PFSK-1 (cell line): ENCODE results near the gene CAMTA1.

Experiments
- FOXP2 ChIP-seq: optimal IDR thresholded peaks from 2 replicates; pipeline ENCODE3; 2011; ENCODE audit warnings: borderline replicate concordance, control low read depth, inconsistent platforms; ENCODE audit not compliant: insufficient read depth; ENCODE audit errors: extremely low read length, extremely low read depth
- POLR2AphosphoS5 ChIP-seq: IDR thresholded peaks from 2 replicates; pipeline ENCODE4 v1.6.1; 2012; ENCODE audit warnings: low read depth, mild to moderate bottlenecking, control low read depth, low read length, moderate library complexity
- SIN3A ChIP-seq: IDR thresholded peaks from 2 replicates; pipeline ENCODE4 v1.6.1; 2012; ENCODE audit warnings: mild to moderate bottlenecking, low read length, moderate library complexity, borderline replicate concordance; ENCODE audit not compliant: insufficient read depth
- TAF1 ChIP-seq: IDR thresholded peaks from 2 replicates; pipeline ENCODE4 v1.6.1; 2012; ENCODE audit warnings: low read length, control low read depth, borderline replicate concordance; ENCODE audit not compliant: insufficient read depth
- TF ChIP-seq, protein P1 (sequence below), 2 experiments: IDR thresholded peaks; 2 replicates each; pipeline versions ENCODE4 v1.6.1 to v1.8.0; 2011 to 2012; ENCODE audit warnings: low read depth in 2 of 2, low read length in 2 of 2, control low read depth in 1 of 2, inconsistent platforms in 1 of 2, mild to moderate bottlenecking in 1 of 2, moderate library complexity in 1 of 2; ENCODE audit not compliant: insufficient read depth in 1 of 2

Gene CAMTA1

DNA sequence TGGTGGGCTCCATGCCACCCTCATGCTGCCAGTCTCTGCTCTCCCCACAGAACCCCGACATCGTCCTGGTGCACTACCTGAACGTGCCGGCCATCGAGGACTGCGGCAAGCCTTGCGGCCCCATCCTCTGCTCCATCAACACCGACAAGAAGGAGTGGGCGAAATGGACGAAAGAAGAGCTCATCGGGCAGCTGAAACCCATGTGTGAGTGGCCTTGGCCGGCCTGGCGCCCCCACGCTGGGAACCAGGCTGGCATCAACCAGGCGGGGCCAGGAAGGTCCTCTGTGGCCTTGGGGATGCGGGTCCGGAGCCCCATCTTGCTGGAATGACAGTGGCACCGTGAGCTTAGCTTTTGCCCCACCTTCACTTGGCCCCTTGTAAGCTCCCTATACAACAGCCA lies 855.1 kb downstream of the CAMTA1 start:
- no peak for TF ChIP-seq TAF1
- no peak for TF ChIP-seq POLR2AphosphoS5
- no peak for TF ChIP-seq SIN3A
- no peak for TF ChIP-seq FOXP2
- TF ChIP-seq, protein P1, sequence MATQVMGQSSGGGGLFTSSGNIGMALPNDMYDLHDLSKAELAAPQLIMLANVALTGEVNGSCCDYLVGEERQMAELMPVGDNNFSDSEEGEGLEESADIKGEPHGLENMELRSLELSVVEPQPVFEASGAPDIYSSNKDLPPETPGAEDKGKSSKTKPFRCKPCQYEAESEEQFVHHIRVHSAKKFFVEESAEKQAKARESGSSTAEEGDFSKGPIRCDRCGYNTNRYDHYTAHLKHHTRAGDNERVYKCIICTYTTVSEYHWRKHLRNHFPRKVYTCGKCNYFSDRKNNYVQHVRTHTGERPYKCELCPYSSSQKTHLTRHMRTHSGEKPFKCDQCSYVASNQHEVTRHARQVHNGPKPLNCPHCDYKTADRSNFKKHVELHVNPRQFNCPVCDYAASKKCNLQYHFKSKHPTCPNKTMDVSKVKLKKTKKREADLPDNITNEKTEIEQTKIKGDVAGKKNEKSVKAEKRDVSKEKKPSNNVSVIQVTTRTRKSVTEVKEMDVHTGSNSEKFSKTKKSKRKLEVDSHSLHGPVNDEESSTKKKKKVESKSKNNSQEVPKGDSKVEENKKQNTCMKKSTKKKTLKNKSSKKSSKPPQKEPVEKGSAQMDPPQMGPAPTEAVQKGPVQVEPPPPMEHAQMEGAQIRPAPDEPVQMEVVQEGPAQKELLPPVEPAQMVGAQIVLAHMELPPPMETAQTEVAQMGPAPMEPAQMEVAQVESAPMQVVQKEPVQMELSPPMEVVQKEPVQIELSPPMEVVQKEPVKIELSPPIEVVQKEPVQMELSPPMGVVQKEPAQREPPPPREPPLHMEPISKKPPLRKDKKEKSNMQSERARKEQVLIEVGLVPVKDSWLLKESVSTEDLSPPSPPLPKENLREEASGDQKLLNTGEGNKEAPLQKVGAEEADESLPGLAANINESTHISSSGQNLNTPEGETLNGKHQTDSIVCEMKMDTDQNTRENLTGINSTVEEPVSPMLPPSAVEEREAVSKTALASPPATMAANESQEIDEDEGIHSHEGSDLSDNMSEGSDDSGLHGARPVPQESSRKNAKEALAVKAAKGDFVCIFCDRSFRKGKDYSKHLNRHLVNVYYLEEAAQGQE (IDR thresholded peaks at IDR 0.05; ENCODE audit: insufficient read depth in 1 of 2, low read depth in 2 of 2, low read length in 2 of 2): no peak

DNA sequence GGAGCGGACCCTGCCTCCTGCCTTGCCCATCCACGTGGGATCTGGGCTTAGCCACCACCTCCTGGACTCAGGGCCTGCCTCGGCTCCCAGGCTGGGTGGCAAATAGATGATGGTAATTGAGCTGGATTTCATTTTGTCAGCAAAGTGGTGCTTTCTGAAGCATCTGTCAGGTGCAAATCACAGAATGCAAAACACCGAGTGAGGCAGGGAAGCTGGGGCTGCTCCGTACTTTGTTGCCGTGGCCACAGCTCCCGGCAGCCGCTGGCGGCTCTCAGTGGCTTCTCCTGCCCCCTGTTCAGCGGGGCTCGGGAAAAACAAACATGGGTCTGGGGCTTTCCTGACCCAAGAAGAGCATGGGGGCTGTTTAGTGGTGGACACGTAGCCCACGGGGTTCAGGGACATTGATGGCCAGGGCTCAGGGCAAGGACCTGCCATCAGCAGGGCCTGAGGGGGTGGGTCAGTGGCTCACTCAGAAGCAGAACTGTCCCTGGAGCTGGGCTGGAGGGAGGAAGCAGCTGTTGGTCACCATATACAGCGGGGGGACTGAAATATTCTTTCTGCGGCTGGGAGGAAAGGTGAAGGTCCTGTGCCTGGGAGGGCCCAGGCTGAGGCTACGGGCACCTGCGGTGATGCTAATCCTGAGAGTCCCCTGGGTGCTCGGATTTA lies 855.8 kb downstream of the CAMTA1 start:
- TF ChIP-seq POLR2AphosphoS5 (no peak), TAF1 (no peak), FOXP2 (no peak), SIN3A (no peak)
- TF ChIP-seq, protein P1 (IDR thresholded peaks at IDR 0.05; ENCODE audit: insufficient read depth in 1 of 2, low read depth in 2 of 2, low read length in 2 of 2): no peak

DNA sequence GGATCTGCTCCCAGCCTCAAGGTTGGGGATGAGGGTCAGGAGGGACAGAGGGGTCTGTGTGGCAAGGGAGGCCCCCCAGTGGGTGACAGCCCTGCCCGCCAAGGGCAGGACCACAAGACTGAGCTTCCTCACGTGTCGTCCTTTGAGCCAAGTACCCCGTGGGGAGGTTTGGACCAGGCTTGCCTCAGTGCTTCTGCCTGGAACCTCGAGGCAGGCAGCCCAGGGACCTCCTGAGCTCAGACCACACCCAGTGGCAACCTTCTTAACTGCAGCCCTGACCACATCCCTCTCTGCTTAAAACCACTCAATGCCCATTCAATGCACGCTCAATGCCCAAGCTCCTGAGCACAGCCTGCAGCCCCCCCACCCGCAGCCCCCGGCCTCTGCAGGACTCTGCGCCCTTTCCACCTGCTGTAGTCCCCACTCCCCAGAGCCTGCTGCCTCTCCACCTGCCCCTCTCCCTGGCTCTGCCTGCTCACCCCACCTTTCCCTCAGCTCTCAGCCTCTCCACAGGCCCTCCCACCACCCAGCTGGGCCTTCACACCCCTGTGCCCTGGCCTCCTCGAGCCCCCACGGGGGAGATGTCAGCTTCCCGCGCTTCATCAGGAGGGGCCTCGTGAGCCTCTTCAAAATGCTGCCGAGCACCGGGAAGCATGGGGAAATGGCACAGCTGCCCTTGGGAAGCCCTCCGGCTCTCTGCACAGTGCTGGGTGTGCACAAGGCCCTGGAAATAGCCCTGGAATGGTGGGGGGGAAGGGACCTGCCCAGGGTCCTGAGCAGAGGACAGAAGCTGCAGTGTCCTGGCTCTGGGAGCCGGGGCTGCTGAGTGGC lies 856.5 kb downstream of the CAMTA1 start:
- no peak for TF ChIP-seq TAF1
- TF ChIP-seq, protein P1 (IDR thresholded peaks at IDR 0.05; ENCODE audit: insufficient read depth in 1 of 2, low read depth in 2 of 2, low read length in 2 of 2): no peak
- no peak for TF ChIP-seq SIN3A
- TF ChIP-seq POLR2AphosphoS5: no peak
- no peak for TF ChIP-seq FOXP2

DNA sequence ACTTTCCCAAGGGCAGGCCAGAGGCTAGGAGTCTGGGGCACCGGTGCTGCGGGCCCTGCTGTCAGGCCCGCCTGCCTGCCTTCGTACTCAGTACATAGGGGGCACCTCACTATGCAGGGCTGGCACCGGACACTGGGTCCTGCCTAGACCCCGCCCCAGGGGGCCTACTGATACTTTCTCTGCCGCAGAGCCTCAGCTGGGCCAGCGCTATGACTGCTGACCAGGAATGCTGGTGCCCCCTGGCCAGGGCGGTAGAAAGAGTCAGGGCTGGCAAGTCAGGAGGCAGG lies 857.1 kb downstream of the CAMTA1 start:
- TF ChIP-seq SIN3A (no peak), FOXP2 (no peak), POLR2AphosphoS5 (no peak), TAF1 (no peak)
- TF ChIP-seq, protein P1 (IDR thresholded peaks at IDR 0.05; ENCODE audit: insufficient read depth in 1 of 2, low read depth in 2 of 2, low read length in 2 of 2): no peak
